Measurements from ENCODE around the gene ZC2HC1B.
"Not testable (repeated sequence)": the region's sequence is repeated elsewhere in the genome, so short reads cannot be mapped to it uniquely, and the experiment has no call there.

DNA sequence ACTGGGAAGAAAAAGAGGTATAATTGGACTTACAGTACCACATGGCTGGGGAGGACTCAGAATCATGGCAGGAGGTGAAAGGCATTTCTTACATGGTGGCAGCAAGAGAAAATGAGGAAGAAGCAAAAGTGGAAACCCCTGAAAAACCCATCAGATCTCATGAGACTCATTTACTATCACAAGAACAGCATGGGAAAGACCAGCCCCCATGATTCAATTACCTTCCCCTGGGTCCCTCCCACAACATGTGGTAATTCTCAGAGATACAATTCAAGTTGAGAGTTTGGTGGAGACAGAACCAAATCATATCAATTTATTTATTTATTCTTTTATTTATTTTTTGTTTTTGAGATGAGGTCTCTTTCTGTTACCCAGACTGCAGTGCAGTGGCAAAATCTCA, 10.2 kb downstream of the ZC2HC1B start:
- TF ChIP-seq, protein P1, sequence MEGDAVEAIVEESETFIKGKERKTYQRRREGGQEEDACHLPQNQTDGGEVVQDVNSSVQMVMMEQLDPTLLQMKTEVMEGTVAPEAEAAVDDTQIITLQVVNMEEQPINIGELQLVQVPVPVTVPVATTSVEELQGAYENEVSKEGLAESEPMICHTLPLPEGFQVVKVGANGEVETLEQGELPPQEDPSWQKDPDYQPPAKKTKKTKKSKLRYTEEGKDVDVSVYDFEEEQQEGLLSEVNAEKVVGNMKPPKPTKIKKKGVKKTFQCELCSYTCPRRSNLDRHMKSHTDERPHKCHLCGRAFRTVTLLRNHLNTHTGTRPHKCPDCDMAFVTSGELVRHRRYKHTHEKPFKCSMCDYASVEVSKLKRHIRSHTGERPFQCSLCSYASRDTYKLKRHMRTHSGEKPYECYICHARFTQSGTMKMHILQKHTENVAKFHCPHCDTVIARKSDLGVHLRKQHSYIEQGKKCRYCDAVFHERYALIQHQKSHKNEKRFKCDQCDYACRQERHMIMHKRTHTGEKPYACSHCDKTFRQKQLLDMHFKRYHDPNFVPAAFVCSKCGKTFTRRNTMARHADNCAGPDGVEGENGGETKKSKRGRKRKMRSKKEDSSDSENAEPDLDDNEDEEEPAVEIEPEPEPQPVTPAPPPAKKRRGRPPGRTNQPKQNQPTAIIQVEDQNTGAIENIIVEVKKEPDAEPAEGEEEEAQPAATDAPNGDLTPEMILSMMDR (conservative IDR thresholded peaks at IDR 0.05 in 1 of 2, IDR thresholded peaks at IDR 0.05 in 1 of 2; ENCODE audit: extremely low read depth in 1 of 2, insufficient read depth in 1 of 2, low read depth in 1 of 2, low read length in 2 of 2) = not testable (repeated sequence)
- not testable (repeated sequence) for TF ChIP-seq EZH2 (IDR thresholded peaks at IDR 0.05; ENCODE audit: borderline replicate concordance, low read length)
